IPS DF 6.9 (cell line): ENCODE data around the gene MT1H.

Source experiments
- DNase-seq: peaks from one replicate; pipeline ENCODE4 v3.0.0-alpha.2; 2013; ENCODE audit warnings: low read depth, low spot score
- H3K27ac ChIP-seq: one replicate; pipeline ENCODE4 v1.5.1; 2013; ENCODE audit warnings: low read length, control low read depth
- H3K27me3 ChIP-seq: 2 replicates; pipeline ENCODE4 v1.6.1; 2013; ENCODE audit warnings: mild to moderate bottlenecking, low read length; ENCODE audit not compliant: control insufficient read depth, insufficient read depth
- H3K36me3 ChIP-seq: 2 replicates; pipeline ENCODE4 v1.6.1; 2013; ENCODE audit warnings: low read length; ENCODE audit not compliant: control insufficient read depth, insufficient read depth
- H3K4me1 ChIP-seq: 2 replicates; pipeline ENCODE4 v1.6.1; 2013; ENCODE audit warnings: low read length; ENCODE audit not compliant: control insufficient read depth, insufficient read depth
- H3K4me3 ChIP-seq: 2 replicates; pipeline ENCODE4 v1.5.1; 2013; ENCODE audit warnings: mild to moderate bottlenecking, low read length
- H3K9me3 ChIP-seq: 2 replicates; pipeline ENCODE4 v1.6.1; 2013; ENCODE audit warnings: low read length, inconsistent platforms; ENCODE audit not compliant: control insufficient read depth, insufficient read depth
- WGBS: extraction: QIAGEN DNeasy Blood & Tissue Kit; methylation state at CpG from one replicate; pipeline ENCODE4 v1.1.7; 2013; ENCODE audit warnings: mixed read lengths, missing lambda C conversion rate; ENCODE audit not compliant: insufficient read length, insufficient coverage; 5-methylcytosine and 5-hydroxymethylcytosine counted together

Gene MT1H

DNA sequence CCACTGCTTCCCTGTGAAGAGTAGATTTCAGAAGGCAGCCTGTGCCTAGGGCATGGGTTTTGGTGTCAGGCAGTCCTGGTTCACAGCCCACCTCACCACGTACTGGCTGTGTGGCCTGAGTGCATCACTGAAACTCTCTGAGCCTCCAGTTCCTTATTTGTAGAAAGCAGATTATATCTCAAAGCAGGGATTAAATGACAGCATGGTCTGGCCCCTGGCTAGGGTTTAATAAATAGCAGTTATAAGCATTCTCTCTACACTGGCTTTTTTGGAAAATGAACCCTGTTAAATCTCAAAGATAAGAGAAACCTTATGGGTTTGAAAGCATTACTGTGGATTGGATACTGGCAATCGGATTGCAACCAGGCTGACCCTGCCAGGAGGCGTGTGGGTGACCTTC lies 40.1 kb upstream of the MT1H start:
- no peaks in the 10 kb centered on the region for H3K9me3 ChIP-seq
- no CpG with 5 or more reads among the region's 3 CpGs for WGBS
- H3K4me1 ChIP-seq, result peaks cover 3% of the 10 kb centered on the region
- no peak for DNase-seq
- H3K36me3 ChIP-seq, result no peaks in the 10 kb centered on the region
- H3K27me3 ChIP-seq, result peaks cover 88% of the 10 kb centered on the region
- H3K27ac ChIP-seq, result no peak overlapping the region
- H3K4me3 ChIP-seq, result no peak overlapping the region

DNA sequence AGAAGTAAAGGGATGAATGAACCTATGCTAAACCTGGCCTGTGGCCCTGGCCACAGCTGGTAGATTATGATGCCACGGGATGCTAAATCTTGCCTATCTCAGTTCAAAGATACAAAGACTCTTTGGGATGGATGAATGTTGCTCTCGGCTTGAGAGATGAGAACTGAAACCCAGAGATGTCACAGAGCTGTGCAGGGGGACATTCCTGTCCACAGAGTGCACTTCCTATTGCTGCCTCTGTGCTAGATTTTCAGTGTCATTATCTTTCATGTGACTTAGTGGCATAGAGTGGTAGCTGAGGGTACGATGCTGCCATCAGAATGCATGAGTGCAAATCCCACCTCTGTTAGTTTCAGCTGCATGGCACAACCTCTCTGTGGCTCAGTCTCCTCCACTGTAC lies 39.5 kb upstream of the MT1H start:
- no peak overlapping the region for H3K4me3 ChIP-seq
- H3K27ac ChIP-seq, result no peak overlapping the region
- peaks cover under 1% of the 10 kb centered on the region for H3K4me1 ChIP-seq
- no peaks in the 10 kb centered on the region for H3K36me3 ChIP-seq
- H3K9me3 ChIP-seq, result no peaks in the 10 kb centered on the region
- peaks cover 88% of the 10 kb centered on the region for H3K27me3 ChIP-seq
- no peak for DNase-seq
- no CpG with 5 or more reads among the region's 3 CpGs for WGBS

DNA sequence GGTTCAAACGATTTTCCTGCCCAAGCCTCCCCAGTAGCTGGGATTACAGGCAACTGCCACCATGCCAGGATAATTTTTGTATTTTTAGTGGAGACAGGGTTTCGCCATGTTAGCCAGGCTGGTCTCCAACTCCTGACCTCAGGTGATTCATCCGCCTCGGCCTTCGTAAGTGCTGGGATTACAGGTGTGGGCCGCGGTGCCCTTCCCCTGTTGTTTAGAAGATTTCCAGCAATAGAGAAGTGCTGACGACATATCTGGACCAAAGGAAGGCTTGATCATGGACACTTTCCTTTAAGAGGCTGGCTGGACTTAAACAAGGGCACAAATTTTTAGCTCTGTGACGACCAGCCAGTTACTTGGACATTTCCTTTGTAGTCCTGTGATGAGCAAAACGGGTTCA lies 38.4 kb upstream of the MT1H start:
- Histone ChIP-seq H3K4me3 (no peak overlapping the region), H3K4me1 (peaks cover 2% of the 10 kb centered on the region), H3K27ac (no peak overlapping the region), H3K27me3 (peaks cover 89% of the 10 kb centered on the region), H3K9me3 (no peaks in the 10 kb centered on the region), H3K36me3 (no peaks in the 10 kb centered on the region; the same call in 1 of the 2 replicates)
- no peak for DNase-seq
- no CpG with 5 or more reads among the region's 10 CpGs for WGBS

DNA sequence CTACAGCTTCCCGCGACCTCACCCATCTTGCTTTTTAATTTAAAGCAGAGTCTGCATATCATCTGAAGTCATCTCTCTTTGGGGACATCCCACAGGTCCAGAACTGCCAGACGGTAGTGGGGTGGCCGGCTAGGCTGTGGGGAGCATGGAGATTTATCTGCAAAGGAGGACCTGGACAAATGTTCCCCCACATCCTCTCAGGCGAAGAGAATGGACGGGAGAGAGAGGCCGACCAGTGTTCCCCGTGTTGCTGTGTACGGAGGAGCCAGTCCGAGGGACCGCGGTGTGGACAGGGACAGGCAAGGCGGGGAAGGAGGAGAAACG lies 37.8 kb upstream of the MT1H start:
- WGBS, result no CpG with 5 or more reads among the region's 14 CpGs
- H3K36me3 ChIP-seq, result no peaks in the 10 kb centered on the region; the same call in 1 of the 2 replicates
- no peak for DNase-seq
- peaks cover 89% of the 10 kb centered on the region for H3K27me3 ChIP-seq
- H3K27ac ChIP-seq, result no peak overlapping the region
- H3K9me3 ChIP-seq, result no peaks in the 10 kb centered on the region
- peak overlapping the region; percentile 7; the same call in 1 of the 2 replicates for H3K4me3 ChIP-seq
- H3K4me1 ChIP-seq, result peaks cover 2% of the 10 kb centered on the region; the same call in 1 of the 2 replicates

- no peak for DNase-seq
- Histone ChIP-seq H3K9me3 (no peaks in the 10 kb centered on the region), H3K36me3 (no peaks in the 10 kb centered on the region; the same call in 1 of the 2 replicates), H3K27me3 (peaks cover 89% of the 10 kb centered on the region), H3K27ac (no peak within 1 kb of the TSS), H3K4me1 (peaks cover 2% of the 10 kb centered on the region; the same call in 1 of the 2 replicates), H3K4me3 (peak within 1 kb of the TSS; percentile 7; the same call in 1 of the 2 replicates)
- no CpG with 5 or more reads among the region's 61 CpGs for WGBS
These were observed 37.3 kb upstream of the MT1H start, which contains the start of gene MT1M for GRCh38 chr16:56632156-56632847. MT1M (plus strand) TSS chr16:56632659; CDS start chr16:56632732, 73 bp downstream.

DNA sequence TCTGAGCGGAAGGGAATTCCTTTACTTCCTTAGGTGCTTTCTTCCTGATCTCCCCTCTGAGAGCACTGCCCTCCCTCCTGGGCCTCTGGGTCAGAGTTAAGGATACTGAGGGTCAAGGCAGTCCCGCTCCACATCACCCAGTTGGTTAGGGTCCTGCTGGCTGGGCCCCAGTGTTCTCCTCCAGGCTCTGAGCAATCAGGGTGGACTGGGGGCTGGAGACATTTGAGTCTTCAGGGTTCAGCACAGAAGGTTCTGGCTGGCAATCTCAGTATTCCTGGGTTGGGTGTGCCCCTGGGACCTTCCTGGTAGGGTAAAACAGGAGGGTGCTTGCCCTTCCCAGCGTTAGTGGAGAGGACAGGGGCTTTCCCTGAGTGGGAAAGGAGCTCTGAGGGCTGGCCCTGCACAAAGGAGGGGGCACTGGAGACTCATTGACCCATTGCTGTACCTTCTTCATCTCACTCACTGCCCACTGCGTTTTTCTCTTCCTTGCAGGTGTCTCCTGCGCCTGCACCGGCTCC lies 36.7 kb upstream of the MT1H start:
- H3K4me1 ChIP-seq, result peaks cover 2% of the 10 kb centered on the region; the same call in 1 of the 2 replicates
- H3K9me3 ChIP-seq, result no peaks in the 10 kb centered on the region
- no CpG with 5 or more reads among the region's 6 CpGs for WGBS
- no peaks in the 10 kb centered on the region; the same call in 1 of the 2 replicates for H3K36me3 ChIP-seq
- H3K27me3 ChIP-seq, result peaks cover 95% of the 10 kb centered on the region
- no peak overlapping the region for H3K4me3 ChIP-seq
- no peak for DNase-seq
- H3K27ac ChIP-seq, result no peak overlapping the region

- H3K27ac ChIP-seq, result no peak overlapping the region
- peaks cover 99% of the 10 kb centered on the region for H3K27me3 ChIP-seq
- DNase-seq, result no peak
- H3K9me3 ChIP-seq, result no peaks in the 10 kb centered on the region
- H3K4me3 ChIP-seq, result no peak overlapping the region
- no CpG with 5 or more reads among the region's 7 CpGs for WGBS
- H3K36me3 ChIP-seq, result no peaks in the 10 kb centered on the region; the same call in 1 of the 2 replicates
- H3K4me1 ChIP-seq, result peaks cover 2% of the 10 kb centered on the region; the same call in 1 of the 2 replicates
These were observed 36.1 kb upstream of the MT1H start for GRCh38 chr16:56633535-56633934.

DNA sequence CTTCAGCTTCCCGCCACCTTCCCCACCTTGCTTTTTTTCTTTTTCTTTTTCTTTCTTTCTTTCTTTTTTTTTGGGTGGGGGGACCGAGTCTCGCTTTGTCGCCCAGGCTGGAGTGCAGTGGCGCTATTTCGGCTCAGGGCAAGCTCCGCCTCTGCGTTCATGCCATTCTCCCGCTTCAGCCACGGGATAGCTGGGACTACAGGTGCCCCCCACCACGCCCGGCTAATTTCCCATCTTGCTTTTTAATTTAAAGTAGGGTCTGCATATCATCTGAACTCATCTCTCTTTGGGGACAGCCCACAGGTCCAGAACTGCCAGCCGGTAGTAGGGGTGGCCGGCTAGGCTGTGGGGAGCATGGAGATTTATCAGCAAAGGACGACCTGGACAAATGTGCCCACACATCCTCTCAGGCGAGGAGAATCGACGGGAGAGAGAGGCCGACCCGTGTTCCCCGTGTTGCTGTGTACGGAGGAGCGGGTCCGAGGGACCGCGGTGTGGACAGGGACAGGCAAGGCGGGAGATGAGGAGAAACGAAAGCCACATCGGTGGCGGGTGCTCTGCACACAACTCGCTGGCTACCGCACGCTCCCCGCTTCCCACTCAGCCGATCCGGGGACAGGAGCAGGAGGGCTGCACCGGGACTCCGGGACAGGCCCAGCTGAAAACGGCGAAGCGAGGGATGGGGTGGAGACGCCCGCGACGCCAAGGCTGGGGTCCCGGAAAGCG lies 34.7 kb upstream of the MT1H start:
- no CpG with 5 or more reads among the region's 47 CpGs for WGBS
- Histone ChIP-seq H3K27me3 (peaks cover 99% of the 10 kb centered on the region), H3K4me3 (peak overlapping the region; percentile 11; the same call in 1 of the 2 replicates), H3K36me3 (no peaks in the 10 kb centered on the region; the same call in 1 of the 2 replicates), H3K27ac (no peak overlapping the region), H3K4me1 (peaks cover 2% of the 10 kb centered on the region; the same call in 1 of the 2 replicates), H3K9me3 (no peaks in the 10 kb centered on the region)
- no peak for DNase-seq

- Histone ChIP-seq H3K9me3 (no peaks in the 10 kb centered on the region), H3K4me3 (peak overlapping the region; percentile 11; the same call in 1 of the 2 replicates), H3K27me3 (peaks cover 97% of the 10 kb centered on the region), H3K36me3 (no peaks in the 10 kb centered on the region; the same call in 1 of the 2 replicates), H3K4me1 (peaks cover 2% of the 10 kb centered on the region; the same call in 1 of the 2 replicates), H3K27ac (no peak overlapping the region)
- no peak for DNase-seq
- no CpG with 5 or more reads among the region's 40 CpGs for WGBS
These were observed 34.1 kb upstream of the MT1H start for GRCh38 chr16:56635441-56635967.
